HUDEP-2 (cell line): ENCODE measurements around the gene NTRK1.
A peak's percentile ranks its signal among the peaks of the same experiment; 100 is the strongest.

Experiments
- DNase-seq, 76 experiments: peaks; one replicate each; lab custom pipeline; 2025; ENCODE audit not compliant: unreplicated experiment in 76 of 76; lab: John Stamatoyannopoulos, UW

NTRK1 gene

DNA sequence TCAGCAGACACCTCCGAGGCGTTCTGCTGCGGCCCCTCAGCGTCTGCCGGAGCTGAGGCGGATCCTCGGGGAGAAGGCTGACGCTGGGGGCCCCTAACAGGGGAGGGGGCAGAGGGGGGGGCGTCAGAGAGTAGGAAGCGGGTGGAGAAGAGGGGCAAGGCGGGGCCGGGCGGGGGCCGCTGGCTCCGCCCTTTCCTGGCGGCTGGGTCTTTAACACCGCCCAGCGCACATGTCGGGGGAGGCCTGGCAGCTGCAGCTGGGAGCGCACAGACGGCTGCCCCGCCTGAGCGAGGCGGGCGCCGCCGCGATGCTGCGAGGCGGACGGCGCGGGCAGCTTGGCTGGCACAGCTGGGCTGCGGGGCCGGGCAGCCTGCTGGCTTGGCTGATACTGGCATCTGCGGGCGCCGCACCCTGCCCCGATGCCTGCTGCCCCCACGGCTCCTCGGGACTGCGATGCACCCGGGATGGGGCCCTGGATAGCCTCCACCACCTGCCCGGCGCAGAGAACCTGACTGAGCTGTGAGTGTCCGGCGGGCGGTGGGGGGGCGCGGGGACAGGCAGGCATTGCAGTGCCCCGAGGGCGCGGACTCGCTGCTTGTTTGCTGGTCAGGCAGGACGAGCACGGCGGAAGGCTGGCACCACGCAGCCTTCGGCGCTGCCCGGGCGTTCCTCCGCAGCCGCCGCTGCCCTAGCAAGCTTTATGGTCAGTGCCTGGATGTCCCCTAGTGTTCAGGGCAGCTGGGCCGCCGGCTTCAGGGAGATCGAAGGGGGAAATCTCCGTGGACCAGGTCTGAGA, at the start of gene NTRK1:
Gene NTRK1, plus strand, starts transcription at position 238 of the 796 bp plus-strand sequence. Its CDS starts 70 bp downstream, at position 308.
- peak in 39 of 76 experiments; percentile 8 to 58 (median 36) for DNase-seq

DNA sequence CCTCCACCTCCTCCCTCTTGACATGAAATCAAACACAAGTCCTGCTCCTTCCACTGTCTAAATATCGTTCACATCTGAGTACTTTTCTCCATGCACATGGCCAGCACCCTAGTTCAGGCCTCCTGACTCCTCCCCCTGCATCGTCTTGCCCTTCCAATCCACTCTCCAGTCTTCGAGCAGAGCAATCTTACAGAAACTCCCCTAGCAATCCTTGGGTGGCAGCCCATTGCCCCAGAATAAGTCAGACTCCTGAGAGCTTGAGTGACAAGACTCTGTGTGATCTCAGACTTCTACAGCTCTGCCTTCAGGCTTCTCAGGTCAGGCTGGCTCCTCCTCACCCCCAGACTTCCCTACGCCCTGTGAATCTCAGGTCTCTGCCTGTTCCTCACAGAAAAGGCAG, 49.5 kb upstream of the NTRK1 start:
- DNase-seq, result no peak

- DNase-seq, result no peak
These were observed 48.2 kb upstream of the NTRK1 start for GRCh38 chr1:156812293-156812990.

DNA sequence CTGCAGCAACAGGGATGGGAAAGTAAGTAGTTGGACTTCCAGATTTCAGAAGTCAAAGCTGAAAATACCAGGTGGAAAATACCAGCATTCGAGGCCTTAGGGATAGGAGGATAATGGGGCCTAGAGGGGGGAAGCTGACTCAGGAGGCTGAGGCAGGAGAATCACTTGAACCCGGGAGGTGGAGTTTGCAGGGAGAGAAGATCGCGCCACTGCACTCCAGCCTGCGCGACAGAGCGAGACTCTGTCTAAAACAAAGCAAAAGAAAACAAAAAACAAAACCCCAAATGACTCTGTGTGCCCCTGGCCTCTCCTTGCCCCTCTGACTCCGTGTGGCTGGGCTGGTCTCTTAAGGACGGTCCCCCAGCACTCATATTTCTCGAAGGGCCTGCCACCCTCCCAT, 47.4 kb upstream of the NTRK1 start:
- DNase-seq, result no peak

DNA sequence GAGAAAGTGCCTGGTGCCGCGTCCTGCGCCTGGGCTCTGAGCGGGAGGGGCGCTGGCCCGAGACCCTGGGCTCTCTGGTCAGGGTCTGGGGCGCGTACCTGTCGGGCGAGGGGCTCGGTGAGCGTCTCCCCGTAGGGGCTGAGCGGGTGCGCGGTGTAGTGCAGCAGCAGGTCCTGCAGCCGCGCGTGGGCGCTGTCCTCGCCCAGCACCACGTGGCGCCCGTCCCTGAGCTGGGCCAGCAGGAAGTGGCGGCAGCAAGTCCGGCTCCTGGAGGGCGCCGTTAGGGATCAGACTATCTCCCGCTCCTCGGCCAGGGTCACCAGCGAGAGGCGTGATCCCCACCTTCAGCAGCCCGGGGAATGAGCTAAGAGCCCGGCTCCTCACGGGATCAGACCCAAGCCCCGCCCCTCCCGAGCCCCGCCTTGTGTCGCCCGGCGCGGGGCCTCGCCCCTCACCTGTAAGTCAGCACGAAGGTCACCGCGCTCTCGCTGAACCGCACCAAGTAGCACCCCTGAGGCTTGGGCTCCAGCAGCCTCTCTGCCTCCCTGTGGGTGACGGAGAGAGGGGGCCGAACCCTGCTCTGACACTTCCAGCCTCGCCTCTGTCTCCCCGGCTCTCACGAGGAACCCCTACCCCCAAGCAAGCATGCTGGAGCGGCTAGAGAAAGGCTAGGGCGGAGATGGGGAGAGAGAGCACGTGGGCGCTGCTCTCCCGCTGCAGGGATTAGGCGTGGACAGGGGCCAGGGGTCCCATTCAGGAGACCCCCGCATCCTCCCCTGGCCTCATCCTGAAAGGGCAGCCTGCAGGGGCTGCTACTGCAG, 46.7 kb upstream of the NTRK1 start:
- DNase-seq, result peak in 44 of 76 experiments; percentile 8 to 67 (median 36)

- DNase-seq, result no peak
These were observed 45.9 kb upstream of the NTRK1 start for GRCh38 chr1:156814571-156815260.

- no peak for DNase-seq
These were observed 45.3 kb upstream of the NTRK1 start for GRCh38 chr1:156815307-156815826.

- no peak for DNase-seq
These were observed 44.7 kb upstream of the NTRK1 start for GRCh38 chr1:156815961-156816422.

GRCh38 chr1:156816561-156817328, 43.9 kb upstream of the NTRK1 start, which contains the start of gene SH2D2A:
TSS of gene SH2D2A (minus strand) at chr1:156816848. CDS start at chr1:156816708, 140 bp downstream.
- DNase-seq, result peak in 10 of 76 experiments; percentile 7 to 41 (median 16)

DNA sequence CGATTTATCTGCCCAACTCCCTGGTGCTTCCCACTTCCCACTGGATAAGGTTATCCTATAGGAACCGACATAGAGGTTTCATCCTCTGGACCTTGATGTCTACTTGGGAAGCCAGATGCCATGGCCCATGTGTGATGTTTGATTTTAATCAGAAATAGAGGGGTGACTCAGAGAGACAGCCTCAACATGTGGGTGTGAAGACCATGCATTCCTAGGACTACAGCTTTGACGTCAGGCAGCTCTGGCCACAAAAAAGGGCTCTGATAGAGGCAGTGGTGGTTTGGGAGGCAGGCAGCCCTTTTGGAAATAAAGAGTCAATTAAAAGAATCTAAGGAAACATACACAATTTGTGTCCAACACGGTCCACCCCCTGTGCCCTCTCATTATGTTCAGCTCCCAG, 38.9 kb upstream of the NTRK1 start:
- no peak for DNase-seq

DNA sequence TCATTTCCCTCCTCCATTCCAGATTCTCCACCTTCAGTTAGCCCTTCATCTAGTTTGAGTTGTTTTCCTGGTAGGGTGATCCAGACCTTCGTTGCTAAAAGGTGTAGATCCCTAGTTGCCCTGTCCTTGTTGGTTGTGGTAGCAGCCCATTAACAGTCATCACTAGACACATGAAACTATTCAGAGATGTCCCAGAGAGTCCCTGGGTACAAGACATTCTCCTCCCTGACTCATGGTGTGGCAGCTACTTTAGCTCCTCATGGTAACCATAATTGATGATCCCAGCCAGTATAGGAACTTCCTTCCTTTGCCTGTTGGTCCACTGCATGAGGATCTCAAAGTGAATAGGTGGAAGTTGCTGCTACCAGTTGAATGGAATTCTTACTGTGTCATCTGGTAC, 38.0 kb upstream of the NTRK1 start:
- no peak for DNase-seq

GRCh38 chr1:156823210-156823790, 37.4 kb upstream of the NTRK1 start:
- no peak for DNase-seq

DNA sequence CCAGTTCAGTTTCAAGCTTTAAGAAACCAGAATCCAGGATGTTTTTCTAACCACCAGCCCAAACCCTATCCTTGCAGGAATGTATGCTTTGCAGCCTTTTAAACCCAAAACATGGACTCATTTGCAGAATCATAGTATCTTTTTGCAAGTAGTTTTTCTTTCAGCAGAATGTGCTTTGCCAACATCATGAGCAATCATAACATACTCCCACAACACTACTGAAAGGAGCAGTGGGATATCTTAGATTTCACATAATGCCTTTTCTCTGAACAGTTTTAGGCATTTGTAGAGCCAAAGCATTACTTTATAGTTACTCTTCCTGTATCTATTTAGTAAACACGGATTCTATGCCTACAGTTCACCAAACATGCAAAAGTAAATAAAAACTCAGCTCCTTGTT, 34.0 kb upstream of the NTRK1 start:
- DNase-seq, result no peak

DNA sequence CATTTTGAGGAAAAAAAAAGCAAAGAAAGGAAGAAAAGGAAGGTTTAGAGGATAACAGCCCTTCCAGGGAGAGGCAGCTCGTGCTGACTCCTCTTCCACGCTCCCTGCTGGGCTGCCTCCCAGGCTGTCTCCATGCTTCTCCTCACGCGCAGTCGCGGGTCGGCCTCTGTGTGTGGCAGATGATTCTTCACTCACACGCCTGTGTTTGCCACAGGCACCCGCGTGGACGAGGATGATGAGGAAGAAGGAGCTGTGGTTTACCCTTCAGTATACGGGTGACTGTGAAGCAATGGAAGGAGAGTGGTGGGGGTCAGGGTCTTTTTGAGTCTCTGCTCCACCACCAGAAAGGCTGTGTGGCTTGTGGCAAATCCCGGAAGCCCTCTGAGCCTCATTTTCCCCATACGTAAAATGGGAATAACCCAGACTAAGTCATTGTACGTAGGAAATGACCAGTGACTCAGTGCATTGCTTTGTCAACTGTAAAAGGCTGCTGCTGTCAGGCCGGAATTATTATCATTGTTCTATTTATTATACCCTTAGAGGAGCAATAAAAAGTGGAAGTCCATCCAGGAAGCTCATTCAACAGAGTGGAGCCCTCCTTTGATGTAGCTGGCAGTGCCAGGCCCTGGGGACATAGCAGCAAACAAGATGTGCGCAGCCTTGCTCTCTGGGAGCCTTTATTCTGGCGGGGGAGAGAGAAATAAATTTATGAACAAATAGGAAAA, 32.1 kb upstream of the NTRK1 start:
- DNase-seq, result no peak

- DNase-seq, result no peak
These were observed 28.2 kb upstream of the NTRK1 start for GRCh38 chr1:156832434-156832833.

DNA sequence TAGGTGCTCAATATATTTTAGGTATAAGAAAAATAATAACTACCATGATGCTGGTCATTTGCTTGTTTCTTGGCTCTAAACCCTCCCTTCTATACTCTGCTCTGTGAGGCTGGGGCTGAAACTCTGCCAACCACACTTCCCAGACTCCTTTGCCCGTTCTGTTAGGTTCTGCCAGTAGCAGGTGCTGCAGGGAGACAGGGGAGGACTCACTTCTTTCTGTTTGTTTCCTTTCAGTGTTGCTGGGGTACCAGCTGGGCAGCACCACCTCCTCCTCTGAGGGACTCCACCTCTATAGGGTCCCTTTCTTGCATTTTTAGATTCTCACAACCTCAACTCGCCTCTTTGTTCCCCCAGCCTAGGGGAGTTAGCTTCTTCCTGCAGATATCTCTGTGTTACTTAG, 27.1 kb upstream of the NTRK1 start:
- DNase-seq, result no peak

GRCh38 chr1:156834322-156834721, 26.3 kb upstream of the NTRK1 start:
- no peak for DNase-seq

DNA sequence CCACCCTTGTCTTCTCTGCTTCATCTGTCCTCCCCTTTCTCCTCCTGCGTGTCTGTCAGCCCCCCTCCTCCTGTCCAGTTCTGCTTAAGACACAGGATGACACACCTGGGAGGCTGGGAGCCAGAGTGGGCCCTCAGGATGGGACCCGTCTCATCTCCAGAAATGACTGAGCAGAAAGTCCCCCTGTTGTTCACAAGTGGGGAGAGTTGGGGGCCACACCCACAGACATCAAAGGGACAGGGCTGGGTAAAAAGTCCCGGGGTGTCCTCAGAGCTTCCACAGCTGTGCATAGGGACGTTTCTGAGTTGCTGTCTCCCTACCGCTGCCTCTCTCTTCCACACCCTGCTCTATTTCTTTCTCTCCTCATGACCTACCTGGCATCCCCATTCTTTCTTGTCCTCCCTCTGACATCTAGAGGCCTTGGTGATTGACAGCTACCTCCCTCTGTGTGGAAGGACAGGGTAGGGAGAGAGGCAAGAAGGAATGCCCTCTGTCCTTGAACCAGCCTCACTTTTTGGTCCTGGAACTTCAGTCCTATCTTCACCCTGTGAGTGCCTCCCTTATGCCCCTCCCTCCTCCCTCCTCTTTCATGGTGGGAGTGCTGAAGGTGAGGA, 24.5 kb upstream of the NTRK1 start:
- DNase-seq, result no peak
